HG02970 (cell line): Measurements from ENCODE around the gene OCA2.
"Not testable (repeated sequence)": the region's sequence is repeated elsewhere in the genome, so short reads cannot be mapped to it uniquely, and the experiment has no call there.

ENCODE experiments used
- ATAC-seq: cut with Tn5 transposase; IDR thresholded peaks from one replicate; pipeline ENCODE4 v1.9.1; 2021; ENCODE audit warnings: mild to moderate bottlenecking, moderate library complexity, moderate number of reproducible peaks; ENCODE audit not compliant: unreplicated experiment, low FRiP score

OCA2 gene

DNA sequence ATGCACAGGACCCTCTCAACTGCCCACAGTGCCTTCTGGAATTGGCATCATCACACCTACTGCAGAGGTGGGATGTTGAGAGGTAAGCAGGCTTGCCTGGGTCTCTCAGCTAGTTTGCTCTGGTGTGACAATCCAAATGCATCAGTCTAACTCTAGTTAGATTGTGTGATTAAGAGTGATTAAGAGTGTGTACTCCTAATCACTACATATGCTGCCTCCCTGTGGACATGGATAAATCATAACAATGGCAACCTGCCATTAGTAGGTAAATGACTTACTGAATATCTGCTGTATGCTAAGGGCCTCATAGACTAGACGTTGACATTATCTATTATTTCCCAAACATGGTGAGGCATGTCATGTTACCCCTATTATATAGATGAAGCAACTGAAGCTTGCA, 342.1 kb downstream of the OCA2 start:
- ATAC-seq, result no peak

DNA sequence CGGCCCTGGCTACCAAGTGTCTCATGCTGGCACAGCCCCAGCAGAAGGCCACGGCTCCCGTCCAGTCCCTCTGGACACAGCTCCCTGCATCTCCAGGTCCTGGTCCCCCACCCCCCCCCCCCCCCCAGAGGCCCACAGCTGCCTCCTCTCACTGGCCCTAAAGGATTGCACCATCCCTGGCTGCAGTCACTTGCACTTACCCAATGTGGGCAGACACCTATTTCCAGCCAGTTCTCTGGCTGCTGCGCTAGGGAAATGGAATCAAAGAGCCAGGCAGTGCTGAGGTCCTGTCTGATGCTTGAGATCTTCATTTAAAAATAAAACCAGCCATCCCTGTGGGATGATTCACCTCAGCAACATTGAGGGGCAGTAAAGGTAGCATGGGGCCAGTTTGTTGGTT, 346.4 kb downstream of the OCA2 start:
- no peak for ATAC-seq

DNA sequence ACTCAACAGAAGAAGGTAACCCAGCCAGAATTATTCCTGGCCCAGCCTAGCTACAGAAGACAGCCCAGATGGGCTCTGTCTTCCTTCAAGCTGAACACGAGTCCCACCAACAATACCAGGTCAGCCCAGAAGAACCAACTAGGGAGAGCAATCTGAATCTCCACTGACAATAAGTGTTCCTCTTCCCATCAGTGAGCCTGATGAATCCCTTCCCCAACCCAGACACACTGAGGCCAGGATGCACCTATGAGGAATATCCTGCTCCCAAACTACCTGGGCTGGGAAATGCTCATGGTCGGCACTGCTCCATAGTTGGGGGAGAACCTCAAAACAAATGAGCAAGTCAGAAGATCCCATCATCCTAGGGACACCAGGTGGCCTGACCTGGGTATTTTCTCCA, 351.1 kb downstream of the OCA2 start:
- no peak for ATAC-seq

DNA sequence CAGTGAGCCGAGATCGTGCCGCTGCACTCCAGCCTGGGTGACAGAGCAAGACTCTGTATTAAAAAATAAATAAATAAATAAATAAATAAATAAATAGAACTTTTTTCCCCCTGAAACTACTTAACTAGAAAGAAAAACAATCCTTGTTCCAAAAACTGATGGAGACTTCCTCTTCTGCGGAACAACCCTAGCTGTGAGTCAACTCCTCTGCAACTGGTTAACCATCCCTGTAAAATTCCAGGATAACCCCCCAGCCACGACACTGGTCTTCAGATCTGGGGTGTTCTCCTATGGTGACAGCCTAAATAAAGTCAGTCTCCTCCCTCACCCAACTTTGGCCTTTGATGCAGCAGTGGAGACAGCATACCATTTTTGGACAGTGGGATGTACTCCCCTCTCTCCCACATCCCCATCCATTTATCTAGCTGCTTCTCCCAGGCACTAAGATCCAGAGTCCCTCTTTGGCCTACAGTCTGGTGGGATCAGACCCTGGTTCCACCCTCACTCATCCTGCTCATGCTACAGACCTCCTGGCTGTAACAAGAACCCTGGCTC, 352.6 kb downstream of the OCA2 start:
- ATAC-seq, result no peak

DNA sequence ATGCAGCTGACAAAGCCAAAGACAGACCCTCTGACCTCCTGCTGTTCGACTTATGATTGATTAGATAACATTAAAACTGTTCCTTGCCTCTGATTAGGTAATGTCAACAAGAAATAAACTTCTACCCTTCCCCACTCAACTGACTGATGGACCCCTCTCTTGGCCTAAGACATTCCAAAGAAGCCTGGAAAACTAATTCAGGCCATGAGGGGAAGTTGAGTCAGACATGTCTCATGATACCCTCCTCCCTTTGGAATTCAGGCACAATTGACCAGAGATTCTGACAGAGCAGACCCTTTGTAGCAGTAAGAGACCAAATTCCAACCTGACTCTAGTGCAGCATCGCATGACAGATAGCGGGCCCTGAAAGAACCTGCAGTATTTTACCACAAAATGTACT, 354.5 kb downstream of the OCA2 start:
- ATAC-seq, result no peak

DNA sequence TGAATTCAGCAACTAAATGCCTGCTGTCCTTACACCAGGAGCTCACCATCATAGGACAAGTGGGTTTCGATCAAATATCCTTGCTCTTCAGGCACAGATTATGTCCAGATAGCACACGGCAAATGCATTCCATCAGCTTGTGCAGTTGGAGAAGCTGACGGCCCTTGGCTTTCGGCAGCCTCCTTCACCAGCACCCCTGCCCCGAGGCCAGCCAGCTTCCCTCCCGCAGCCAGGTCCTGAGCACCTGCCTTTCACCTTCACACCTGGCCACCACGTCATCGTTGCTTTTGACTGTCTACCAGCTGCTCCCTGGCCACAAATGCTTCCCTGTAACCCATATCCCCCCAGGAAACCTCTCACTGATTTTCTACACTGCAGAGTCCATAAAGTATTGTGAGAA, 355.5 kb downstream of the OCA2 start:
- no peak for ATAC-seq

DNA sequence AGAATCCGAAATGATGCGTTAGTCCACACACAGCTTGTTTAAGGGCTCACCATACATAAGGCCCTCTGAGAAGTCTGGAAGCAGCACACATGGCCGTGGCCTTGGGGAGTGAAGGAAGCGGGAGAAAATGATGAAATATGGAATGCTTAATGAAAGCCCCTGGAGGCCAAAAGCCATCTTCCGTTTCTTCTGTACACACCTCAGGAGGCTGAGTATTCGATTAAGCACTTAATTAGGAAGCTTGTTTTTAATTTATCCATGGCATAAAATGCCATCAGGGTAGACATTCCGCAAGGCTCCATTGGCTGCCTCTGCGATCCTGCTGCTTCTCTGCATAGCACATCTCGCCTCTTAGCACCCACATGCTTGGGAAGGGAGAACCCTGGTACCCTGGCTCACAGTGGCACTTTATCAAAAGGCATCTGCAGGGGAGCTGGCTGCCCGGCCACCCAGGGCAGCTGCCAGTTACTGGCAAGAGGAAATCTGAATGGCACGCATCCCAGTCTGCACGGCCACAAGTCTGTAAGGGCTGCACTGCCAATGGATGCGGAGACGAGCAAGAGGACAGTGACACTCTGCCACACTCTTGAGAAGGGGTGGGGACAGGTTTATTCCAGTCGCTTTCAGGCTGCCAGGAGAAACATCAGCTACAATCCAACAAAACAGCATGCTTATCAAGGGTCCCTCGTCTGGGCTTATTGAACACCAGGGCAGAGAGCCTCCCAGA, 356.2 kb downstream of the OCA2 start:
- ATAC-seq, result no peak

DNA sequence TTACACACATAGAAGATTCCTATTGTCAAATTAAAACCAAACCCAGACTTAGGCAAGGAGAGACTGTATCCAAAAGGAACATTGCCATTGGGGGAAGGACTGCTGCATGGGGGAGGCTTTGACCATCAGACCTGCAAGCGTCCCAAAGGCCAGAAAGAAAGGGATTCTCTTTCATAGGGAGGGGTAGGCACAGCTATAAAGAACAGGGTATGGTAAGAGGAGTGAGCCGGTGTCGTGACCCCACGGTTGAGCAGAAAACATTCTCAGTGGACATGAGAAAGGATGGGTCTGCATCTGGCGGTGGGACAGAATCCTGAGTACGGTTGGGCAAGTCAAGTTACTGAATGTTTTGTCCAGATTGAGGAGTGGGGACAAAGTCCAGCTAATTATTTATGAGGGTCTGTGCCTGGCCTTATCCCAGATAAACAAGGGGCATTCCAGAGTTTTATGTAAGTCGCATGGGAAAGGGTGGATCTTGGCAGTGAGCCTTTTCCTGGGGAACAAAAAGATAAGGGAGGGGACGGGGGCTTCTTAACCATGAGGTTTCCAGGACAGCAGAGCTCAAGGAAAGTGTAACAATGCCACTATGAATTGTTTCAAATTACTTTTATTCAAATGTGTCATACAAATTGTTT, 357.8 kb downstream of the OCA2 start:
- ATAC-seq, result no peak

DNA sequence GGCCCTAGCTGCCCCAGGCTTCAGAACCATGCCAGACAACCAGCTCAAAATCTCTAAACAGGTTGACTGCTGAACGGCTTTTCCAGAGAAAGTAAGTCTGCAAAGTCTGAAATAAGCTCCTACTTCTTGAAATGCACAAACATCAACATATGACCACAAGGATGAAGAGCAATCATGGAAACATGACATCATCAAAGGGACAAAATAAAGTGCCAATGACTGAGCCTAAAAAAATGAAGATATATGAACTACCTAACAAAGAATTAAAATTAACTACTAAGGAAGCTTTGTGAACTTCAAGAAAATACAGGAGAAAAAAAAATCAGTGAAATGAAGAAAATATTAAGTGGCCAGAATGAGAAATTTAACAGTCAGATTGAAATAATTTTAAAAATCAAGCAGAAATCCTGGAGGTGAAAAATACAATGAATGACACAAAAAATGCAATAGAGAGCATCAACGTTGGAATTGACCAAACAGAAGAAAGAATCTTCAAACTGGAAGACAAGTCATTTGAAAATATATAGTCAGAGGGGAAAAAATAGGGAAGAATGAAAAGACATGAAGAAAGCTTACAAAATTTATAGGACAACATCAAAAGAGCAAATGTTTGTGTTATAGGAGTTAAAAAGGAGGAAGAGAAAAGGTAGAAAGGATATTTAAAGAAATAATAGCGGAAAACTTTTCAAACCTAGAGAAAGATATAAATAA, 364.2 kb downstream of the OCA2 start:
- ATAC-seq, result no peak

DNA sequence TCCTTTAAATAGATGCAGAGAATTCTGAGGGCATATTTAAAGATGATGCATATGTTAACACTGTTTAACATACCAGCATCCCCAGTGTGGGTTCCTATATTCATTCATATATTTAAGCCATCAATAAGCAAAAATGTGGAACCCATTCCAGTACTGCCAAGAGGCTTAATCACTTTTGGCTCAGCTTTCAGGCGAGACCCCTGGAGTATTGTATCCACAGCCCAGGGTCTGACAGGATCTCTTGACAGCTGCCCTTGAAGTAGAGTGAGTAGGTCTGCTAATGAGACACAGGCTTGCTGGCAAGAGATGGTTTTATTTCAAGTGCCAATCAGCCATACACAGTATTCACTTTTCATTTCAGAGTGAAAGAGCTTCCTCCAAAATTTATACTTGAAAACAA, 367.3 kb downstream of the OCA2 start:
- ATAC-seq, result no peak

DNA sequence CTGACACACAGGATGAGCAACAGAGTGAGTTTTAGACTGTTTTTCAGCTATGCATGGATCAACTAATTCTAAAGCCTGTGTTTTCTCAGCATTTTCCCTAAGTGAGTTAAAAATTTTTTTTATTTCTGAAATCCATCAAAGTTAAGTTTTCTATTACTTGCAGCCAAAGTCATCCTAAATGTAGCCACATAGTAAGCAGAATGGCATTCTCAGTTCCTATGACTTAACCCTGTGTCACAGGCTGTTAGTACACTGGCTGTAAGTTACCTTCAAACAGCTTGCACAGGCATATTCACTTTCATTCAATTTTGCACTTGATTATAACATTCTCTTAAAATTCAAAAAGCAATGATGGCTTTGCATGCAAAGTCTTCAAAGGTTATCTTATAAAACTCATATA, 368.2 kb downstream of the OCA2 start:
- ATAC-seq, result no peak

DNA sequence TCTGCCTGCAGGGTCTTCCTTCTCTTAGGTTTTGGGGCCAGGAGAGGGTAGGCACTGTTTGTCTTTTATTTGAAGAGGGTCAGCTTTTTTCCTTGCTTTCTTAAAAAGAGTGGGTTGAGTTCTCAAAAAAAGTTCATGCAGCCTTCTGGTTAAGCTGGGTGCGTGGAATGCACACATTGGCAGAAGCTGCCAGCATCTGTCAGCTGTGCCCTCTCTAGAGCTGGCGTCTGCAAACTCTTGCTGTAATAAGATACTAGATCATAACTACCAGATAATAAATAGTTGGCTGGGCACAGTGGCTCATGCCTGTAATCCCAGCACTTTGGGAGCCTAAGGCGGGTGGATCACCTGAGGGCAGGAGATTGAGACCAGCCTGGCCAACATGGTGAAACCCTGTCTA, 373.4 kb downstream of the OCA2 start:
- ATAC-seq, result no peak

DNA sequence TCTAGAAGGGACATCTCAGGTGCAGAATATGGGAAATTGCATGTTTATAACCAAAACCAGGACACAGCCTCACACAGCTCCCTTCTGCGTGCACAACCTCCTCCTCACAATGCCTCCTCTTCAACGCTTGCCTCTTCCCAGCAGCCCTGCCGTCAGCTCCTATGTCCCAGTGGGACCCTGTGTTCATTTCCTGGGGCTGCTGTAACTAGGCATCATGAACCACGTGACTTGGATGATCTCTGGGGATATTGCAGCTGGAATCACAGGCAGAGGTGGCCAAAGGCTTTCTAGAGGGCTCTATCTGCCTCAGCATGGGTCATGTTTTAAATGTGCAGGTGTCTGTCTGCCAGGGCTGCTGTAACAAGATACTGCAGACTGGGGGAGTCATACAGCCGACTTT, 375.3 kb downstream of the OCA2 start:
- no peak for ATAC-seq

DNA sequence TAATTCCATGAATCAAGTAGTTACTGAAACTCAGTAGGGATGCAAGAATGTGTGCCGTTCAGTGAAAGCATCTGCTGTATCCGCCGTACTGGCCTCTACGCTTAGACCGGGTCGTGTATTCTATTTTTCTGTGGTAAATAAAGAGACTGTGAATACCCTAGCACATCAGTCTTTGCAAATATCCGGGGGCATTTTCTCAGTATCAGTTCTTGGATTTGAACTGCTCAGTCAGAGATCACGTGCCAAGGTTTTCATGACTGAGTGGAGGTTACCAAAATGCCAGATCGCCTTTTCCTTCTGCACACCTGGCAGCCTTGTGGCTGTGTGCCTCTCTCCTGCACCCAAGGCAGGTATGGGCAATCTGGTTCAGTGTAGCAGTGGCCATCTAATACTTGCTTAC, 377.0 kb downstream of the OCA2 start:
- no peak for ATAC-seq

DNA sequence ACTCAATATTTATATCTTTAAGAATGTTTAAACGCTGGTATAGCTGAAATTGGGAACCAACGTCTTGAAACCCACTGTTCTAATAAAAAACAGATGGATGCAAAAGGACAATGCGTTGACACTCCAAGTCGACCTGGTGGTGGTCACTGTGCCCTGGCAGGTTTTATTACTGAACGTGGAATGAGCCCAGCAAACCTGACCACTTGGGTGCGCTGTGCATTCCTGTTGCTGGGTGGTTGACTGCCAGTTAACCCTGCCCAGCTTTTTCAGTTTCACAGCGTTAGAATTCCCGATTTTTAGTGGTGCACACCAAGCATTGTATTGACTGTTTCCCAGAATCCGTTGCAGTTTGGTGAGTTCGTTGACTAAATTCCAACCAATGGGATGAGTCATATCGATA, 384.4 kb downstream of the OCA2 start:
- no peak for ATAC-seq

DNA sequence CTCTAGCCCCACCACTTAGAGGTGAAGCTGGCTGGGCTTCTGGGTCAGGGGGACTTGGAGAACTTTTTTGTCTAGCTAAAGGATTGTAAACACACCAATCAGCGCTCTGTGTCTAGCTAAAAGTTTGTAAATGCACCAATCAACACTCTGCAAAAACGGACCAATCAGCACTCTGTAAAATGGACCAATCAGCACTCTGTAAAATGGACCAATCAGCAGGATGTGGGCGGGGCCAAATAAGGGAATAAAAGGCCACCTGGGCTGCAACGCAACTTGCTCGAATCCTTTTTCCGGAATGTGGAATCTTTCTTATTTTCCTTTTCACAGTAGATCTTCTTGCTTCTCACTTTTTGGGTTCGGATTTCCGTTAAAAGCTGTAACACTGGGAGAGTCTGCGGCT, 385.3 kb downstream of the OCA2 start:
- ATAC-seq, result not testable (repeated sequence)

DNA sequence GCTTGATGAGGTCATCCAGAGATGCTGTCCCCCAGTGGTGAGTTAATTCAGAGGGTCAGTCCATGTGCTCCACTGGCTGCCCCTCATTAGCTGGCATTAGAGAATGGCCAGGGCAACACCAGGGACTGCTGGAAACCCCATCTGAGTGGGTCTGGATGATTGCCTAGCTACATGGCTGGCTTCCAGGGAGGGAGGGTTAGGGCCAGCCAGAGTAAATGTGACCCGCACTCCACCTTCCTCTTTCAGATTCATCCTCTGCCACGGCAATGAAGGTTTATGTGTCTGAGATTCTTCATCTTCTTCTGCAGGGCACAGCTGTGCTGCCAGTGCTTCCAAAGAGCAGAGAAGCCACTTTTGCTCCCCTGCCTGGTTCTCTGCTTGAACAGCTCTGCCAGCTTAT, 391.9 kb downstream of the OCA2 start:
- no peak for ATAC-seq

DNA sequence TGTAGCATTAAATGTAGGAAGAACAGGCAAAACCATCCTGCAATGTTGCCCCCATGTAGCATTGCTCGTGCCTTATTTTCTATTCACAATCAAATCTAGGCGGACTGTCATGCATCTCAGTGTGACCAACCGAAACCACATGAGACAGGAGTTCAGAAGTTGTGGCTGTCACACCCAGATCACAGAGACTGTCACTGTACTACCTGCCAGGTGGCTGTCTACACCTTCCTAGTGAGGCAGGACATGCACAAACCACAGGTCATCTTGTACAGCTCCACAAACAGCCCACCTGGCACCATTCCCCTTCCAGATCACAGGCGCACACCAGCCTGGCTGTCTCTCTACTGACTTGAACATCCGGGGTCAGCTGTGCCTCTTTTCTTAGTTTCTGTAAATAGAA, 392.8 kb downstream of the OCA2 start:
- ATAC-seq, result no peak

DNA sequence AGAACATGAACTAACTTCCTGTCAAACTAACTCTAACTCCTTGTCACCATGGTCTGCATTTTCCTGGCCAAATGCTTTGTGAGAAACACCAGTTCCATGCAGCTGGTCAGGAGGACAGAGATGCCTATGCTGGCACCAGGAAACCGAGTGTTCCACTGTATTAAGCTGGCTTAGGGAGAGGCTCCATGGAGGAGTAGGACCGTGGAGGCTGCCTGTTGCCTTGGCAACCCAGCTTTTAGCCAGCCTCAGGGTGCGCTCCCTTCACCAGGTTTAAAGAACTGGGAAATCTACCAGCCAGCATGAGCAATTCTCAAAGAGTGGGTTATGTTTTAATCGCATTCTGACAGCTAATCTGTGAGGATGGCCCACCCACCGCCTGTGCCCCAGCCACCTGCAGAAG, 394.1 kb downstream of the OCA2 start:
- no peak for ATAC-seq
